OCI-LY7 (cell line): ENCODE measurements around the gene HOXD8.

Experiments
- CTCF ChIP-seq: fragments of 200-600 bp; sonication (generic); conservative IDR thresholded peaks from 2 replicates; pipeline ENCODE4 v1.5.1; 2014; ENCODE audit warnings: mild to moderate bottlenecking, antibody characterized with exemption, low read length, moderate library complexity, mixed read lengths
- EZH2phosphoT487 ChIP-seq: fragments of 200-600 bp; sonication (generic); IDR thresholded peaks from 2 replicates; pipeline ENCODE4 v1.6.1; 2018; ENCODE audit warnings: low read depth, borderline replicate concordance, mild to moderate bottlenecking, mixed run types, antibody characterized with exemption, low read length, moderate library complexity, mixed read lengths

GRCh38 chr2:176146101-176146500 lies 16.6 kb downstream of the HOXD8 start:
- no peak for TF ChIP-seq CTCF
- TF ChIP-seq EZH2phosphoT487: no peak
